IMR-90 (cell line): ENCODE data around the gene NCOA5. TPM values are rescaled to one million over a fixed set of nuclear protein-coding genes. Genes with fewer than 3 reads are reported as not detected.

Experiments
- ATAC-seq: fragments of 200-7000 bp; cut with Tn5 transposase; 2 replicates; pipeline ENCODE4 v1.9.1; 2020; ENCODE audit warnings: low read depth, mild to moderate bottlenecking, moderate library complexity
- BruUV-seq: library from RNA; stranded (reverse); fragments of 400-500 nt; replicated peaks from 2 replicates; lab custom pipeline; 2021; lab: Mats Ljungman, UMichigan
- CTCF ChIA-PET: fragments of 300-600 bp; formaldehyde crosslinking; extraction: SDS; loops from one replicate; lab custom pipeline; 2021; ENCODE audit warnings: antibody characterized with exemption; lab: Yijun Ruan, JAX
- POLR2A ChIA-PET: fragments of 300-600 bp; sonication (Branson Sonifier 250); formaldehyde crosslinking; loops from one replicate; lab custom pipeline; 2022; ENCODE audit warnings: antibody characterized with exemption; ENCODE audit not compliant: unreplicated experiment; lab: Charles Lee
- DNase-seq: peaks from one replicate; pipeline ENCODE4 v3.0.0; 2013
- H2AFZ ChIP-seq: replicated peaks from 2 replicates; pipeline ENCODE3; 2013; ENCODE audit warnings: low read length, mild to moderate bottlenecking; ENCODE audit not compliant: poor library complexity
- H2AK5ac ChIP-seq: 2 replicates; pipeline ENCODE4 v1.6.1; 2013; ENCODE audit warnings: low read depth, low read length, inconsistent platforms
- H2AK9ac ChIP-seq: replicated peaks from 2 replicates; pipeline ENCODE3; 2013; ENCODE audit warnings: mild to moderate bottlenecking, low read depth, low read length, moderate library complexity; ENCODE audit not compliant: poor library complexity
- H2BK120ac ChIP-seq: 2 replicates; pipeline ENCODE4 v1.6.1; 2013; ENCODE audit warnings: low read depth, low read length, inconsistent platforms
- H2BK15ac ChIP-seq: 3 replicates; pipeline ENCODE4 v1.6.1; 2013; ENCODE audit warnings: low read depth, low read length, inconsistent platforms
- H2BK20ac ChIP-seq: 2 replicates; pipeline ENCODE4 v1.6.1; 2013; ENCODE audit warnings: low read depth, mild to moderate bottlenecking, inconsistent platforms, low read length, moderate library complexity
- H2BK5ac ChIP-seq: 2 replicates; pipeline ENCODE4 v1.6.1; 2013; ENCODE audit warnings: mild to moderate bottlenecking, low read depth, low read length, inconsistent platforms; ENCODE audit not compliant: poor library complexity, severe bottlenecking
- H3K14ac ChIP-seq: replicated peaks from 2 replicates; pipeline ENCODE4 v1.6.1; 2013; ENCODE audit warnings: low read depth, low read length, inconsistent platforms
- H3K18ac ChIP-seq: 2 replicates; pipeline ENCODE4 v1.6.1; 2013; ENCODE audit warnings: low read depth, low read length, control low read depth
- H3K23ac ChIP-seq: 2 replicates; pipeline ENCODE4 v1.6.1; 2013; ENCODE audit warnings: low read depth, low read length, inconsistent platforms
- H3K27ac ChIP-seq: 2 replicates; pipeline ENCODE4 v1.5.1; 2013; ENCODE audit warnings: mild to moderate bottlenecking, control low read depth, low read length; ENCODE audit not compliant: insufficient read depth
- H3K27me3 ChIP-seq: 2 replicates; pipeline ENCODE4 v1.6.1; 2013; ENCODE audit warnings: low read length; ENCODE audit not compliant: control insufficient read depth, insufficient read depth
- H3K36me3 ChIP-seq: 2 replicates; pipeline ENCODE4 v1.6.1; 2013; ENCODE audit warnings: low read length, mixed read lengths; ENCODE audit not compliant: control insufficient read depth, insufficient read depth
- H3K4ac ChIP-seq: 2 replicates; pipeline ENCODE4 v1.6.1; 2013; ENCODE audit warnings: low read depth, low read length, inconsistent platforms
- H3K4me1 ChIP-seq: 2 replicates; pipeline ENCODE4 v1.6.1; 2013; ENCODE audit warnings: low read length, mixed read lengths; ENCODE audit not compliant: control insufficient read depth, insufficient read depth
- H3K4me2 ChIP-seq: 2 replicates; pipeline ENCODE4 v1.6.1; 2013; ENCODE audit warnings: low read depth, mild to moderate bottlenecking, control low read depth, low read length, moderate library complexity
- H3K4me3 ChIP-seq: 2 replicates; pipeline ENCODE4 v1.5.1; 2013; ENCODE audit warnings: low read depth, mild to moderate bottlenecking, control low read depth, low read length, moderate library complexity; ENCODE audit not compliant: insufficient read depth
- H3K56ac ChIP-seq: 2 replicates; pipeline ENCODE4 v1.6.1; 2013; ENCODE audit warnings: low read length, inconsistent platforms; ENCODE audit not compliant: insufficient read depth; ENCODE audit errors: extremely low read depth
- H3K79me1 ChIP-seq, 2 experiments: 2 replicates each; pipeline ENCODE4 v1.6.1; 2013; ENCODE audit warnings: low read length in 2 of 2, inconsistent platforms in 1 of 2, low read depth in 1 of 2
- H3K9ac ChIP-seq: 2 replicates; pipeline ENCODE4 v1.6.1; 2013; ENCODE audit warnings: low read depth, low read length, control low read depth
- H3K9me1 ChIP-seq: 2 replicates; pipeline ENCODE4 v1.6.1; 2013; ENCODE audit warnings: low read length, inconsistent platforms; ENCODE audit not compliant: insufficient read depth
- H3K9me3 ChIP-seq: 2 replicates; pipeline ENCODE4 v1.6.1; 2013; ENCODE audit warnings: low read length; ENCODE audit not compliant: control insufficient read depth, insufficient read depth
- H4K20me1 ChIP-seq: 2 replicates; pipeline ENCODE4 v1.6.1; 2013; ENCODE audit warnings: low read length, inconsistent platforms; ENCODE audit not compliant: insufficient read depth
- H4K5ac ChIP-seq: 2 replicates; pipeline ENCODE4 v1.6.1; 2013; ENCODE audit warnings: mild to moderate bottlenecking, low read depth, low read length, control low read depth
- H4K8ac ChIP-seq, 2 experiments: 2 replicates each; pipeline ENCODE4 v1.6.1; 2013; ENCODE audit warnings: low read depth in 2 of 2, low read length in 2 of 2, control low read depth in 1 of 2, inconsistent platforms in 1 of 2
- H4K91ac ChIP-seq: 2 replicates; pipeline ENCODE4 v1.6.1; 2013; ENCODE audit warnings: low read depth, low read length, inconsistent platforms; ENCODE audit not compliant: insufficient read depth
- BHLHE40 ChIP-seq: fragments of 150-350 bp; IDR thresholded peaks from 2 replicates; pipeline ENCODE4 v1.6.1; 2016; ENCODE audit warnings: mild to moderate bottlenecking, low read depth, low read length
- CEBPB ChIP-seq: IDR thresholded peaks from 2 replicates; pipeline ENCODE4 v1.6.1; 2012; ENCODE audit warnings: low read depth, low read length, improper control_type of control experiment
- MAFK ChIP-seq: IDR thresholded peaks from 2 replicates; pipeline ENCODE4 v1.6.1; 2012; ENCODE audit warnings: low read depth, low read length, improper control_type of control experiment
- MAZ ChIP-seq: IDR thresholded peaks from 2 replicates; pipeline ENCODE4 v1.6.1; 2012; ENCODE audit warnings: low read depth, mild to moderate bottlenecking, low read length, improper control_type of control experiment, moderate library complexity, borderline replicate concordance
- MXI1 ChIP-seq: IDR thresholded peaks from 2 replicates; pipeline ENCODE4 v1.6.1; 2012; ENCODE audit warnings: low read depth, mild to moderate bottlenecking, low read length, moderate library complexity, borderline replicate concordance
- POLR2A ChIP-seq: IDR thresholded peaks from 2 replicates; pipeline ENCODE4 v1.6.1; 2012; ENCODE audit warnings: mild to moderate bottlenecking, low read depth, low read length
- RAD21 ChIP-seq: IDR thresholded peaks from 2 replicates; pipeline ENCODE4 v1.6.1; 2012; ENCODE audit warnings: low read length, improper control_type of control experiment
- RCOR1 ChIP-seq: IDR thresholded peaks from 2 replicates; pipeline ENCODE4 v1.6.1; 2012; ENCODE audit warnings: mild to moderate bottlenecking, low read length, improper control_type of control experiment; ENCODE audit not compliant: insufficient replicate concordance
- SMC3 ChIP-seq: fragments of 150-350 bp; IDR thresholded peaks from 2 replicates; pipeline ENCODE4 v1.6.1; 2016; ENCODE audit warnings: low read depth, mild to moderate bottlenecking, antibody characterized with exemption, low read length, moderate library complexity
- dilution Hi-C: fragments of 300-500 bp; cut with HindIII; formaldehyde crosslinking; loops from one replicate; pipeline ENCODE4 v1.14.3; 2018; ENCODE audit warnings: low sequenced_read_pairs; ENCODE audit not compliant: unreplicated experiment
- in situ Hi-C: fragments of 300-500 bp; cut with MboI; formaldehyde crosslinking; loops from 3 replicates; pipeline ENCODE4 v1.14.3; 2019; ENCODE audit warnings: low sequenced_read_pairs, inconsistent platforms, mixed read lengths
- intact Hi-C: fragments of 100-400 bp; cut with micrococcal nuclease; formaldehyde crosslinking; loops from 2 replicates; pipeline ENCODE4 v1.10.0; 2022
- polyA plus RNA-seq, 3 experiments: library from polyadenylated mRNA; depleted of rRNA; stranded (reverse); fragments of >200 nt; gene quantifications; 2 replicates each; pipeline ENCODE4 v1.2.3, GENCODE V29; 2012; ENCODE audit warnings: low replicate concordance in 1 of 3
- total RNA-seq: library from RNA; depleted of rRNA; stranded (reverse); fragments of >200 nt; gene quantifications from 2 replicates; pipeline ENCODE4 v1.2.3, GENCODE V29; 2012
- TF ChIP-seq, protein P1 (sequence below): fragments of 150-350 bp; IDR thresholded peaks from 2 replicates; pipeline ENCODE4 v1.6.1; 2016; ENCODE audit warnings: low read depth, mild to moderate bottlenecking, low read length, moderate library complexity, borderline replicate concordance
- TF ChIP-seq, protein P2 (sequence below): conservative IDR thresholded peaks from 2 replicates; pipeline ENCODE4 v1.5.1; 2012; ENCODE audit warnings: mild to moderate bottlenecking, low read depth, low read length, improper control_type of control experiment

The NCOA5 gene
- total and polyA plus RNA-seq, 2 of the 4 experiments (the other 2 are of a cell fraction): 17.4 to 20.6 TPM

DNA sequence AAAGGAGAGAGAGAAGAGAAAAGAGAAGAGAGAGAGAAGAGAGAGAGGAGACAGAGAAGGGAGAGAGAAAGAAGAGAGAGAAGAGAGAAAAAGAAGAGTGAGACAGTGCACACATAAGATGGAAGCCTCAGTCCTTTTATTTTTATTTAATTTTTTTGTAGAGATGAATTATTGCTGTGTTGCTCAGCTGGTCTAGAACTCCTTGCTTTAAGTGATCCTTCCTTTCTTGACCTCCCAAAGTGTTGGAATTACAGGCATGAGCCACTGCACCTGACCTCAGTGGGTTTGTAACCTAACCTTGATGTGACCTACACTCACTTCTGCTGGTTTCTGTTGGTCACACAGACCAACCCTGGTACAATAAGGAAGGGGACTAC, 22.1 kb upstream of the NCOA5 start:
- intact Hi-C loops: no loop called here
- ATAC-seq: no peak

More for the DNA sequence above, 22.1 kb upstream of the NCOA5 start:
- Histone ChIP-seq H4K5ac (no peak overlapping the region), H3K4me3 (no peak overlapping the region), H3K79me1 (no peaks in the 10 kb centered on the region), H2BK5ac (no peak overlapping the region), H2AK9ac (no peak overlapping the region), H3K9ac (no peak overlapping the region), H2BK15ac (no peak overlapping the region), H3K14ac (no peak overlapping the region), H3K56ac (no peak overlapping the region), H3K27ac (no peak overlapping the region), H2AK5ac (no peak overlapping the region), H3K9me1 (no peaks in the 10 kb centered on the region), H2AFZ (no peak overlapping the region), H3K27me3 (peaks cover 21% of the 10 kb centered on the region), H4K8ac (no peak overlapping the region), H2BK120ac (no peak overlapping the region), H3K23ac (no peak overlapping the region), H4K20me1 (no peaks in the 10 kb centered on the region), H3K18ac (no peak overlapping the region), H3K4ac (no peak overlapping the region), H3K9me3 (no peaks in the 10 kb centered on the region), H2BK20ac (no peak overlapping the region), H3K4me2 (no peak overlapping the region), H3K4me1 (no peaks in the 10 kb centered on the region), H4K91ac (no peak overlapping the region), H3K36me3 (no peaks in the 10 kb centered on the region)
- CTCF ChIA-PET: no interaction called here
- TF ChIP-seq SMC3 (no peak), MAZ (no peak), MXI1 (no peak), RAD21 (no peak), BHLHE40 (no peak), CEBPB (no peak), RCOR1 (no peak), MAFK (no peak), POLR2A (no peak)
- TF ChIP-seq, protein P1, sequence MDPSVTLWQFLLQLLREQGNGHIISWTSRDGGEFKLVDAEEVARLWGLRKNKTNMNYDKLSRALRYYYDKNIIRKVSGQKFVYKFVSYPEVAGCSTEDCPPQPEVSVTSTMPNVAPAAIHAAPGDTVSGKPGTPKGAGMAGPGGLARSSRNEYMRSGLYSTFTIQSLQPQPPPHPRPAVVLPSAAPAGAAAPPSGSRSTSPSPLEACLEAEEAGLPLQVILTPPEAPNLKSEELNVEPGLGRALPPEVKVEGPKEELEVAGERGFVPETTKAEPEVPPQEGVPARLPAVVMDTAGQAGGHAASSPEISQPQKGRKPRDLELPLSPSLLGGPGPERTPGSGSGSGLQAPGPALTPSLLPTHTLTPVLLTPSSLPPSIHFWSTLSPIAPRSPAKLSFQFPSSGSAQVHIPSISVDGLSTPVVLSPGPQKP: no peak
- TF ChIP-seq, protein P2, sequence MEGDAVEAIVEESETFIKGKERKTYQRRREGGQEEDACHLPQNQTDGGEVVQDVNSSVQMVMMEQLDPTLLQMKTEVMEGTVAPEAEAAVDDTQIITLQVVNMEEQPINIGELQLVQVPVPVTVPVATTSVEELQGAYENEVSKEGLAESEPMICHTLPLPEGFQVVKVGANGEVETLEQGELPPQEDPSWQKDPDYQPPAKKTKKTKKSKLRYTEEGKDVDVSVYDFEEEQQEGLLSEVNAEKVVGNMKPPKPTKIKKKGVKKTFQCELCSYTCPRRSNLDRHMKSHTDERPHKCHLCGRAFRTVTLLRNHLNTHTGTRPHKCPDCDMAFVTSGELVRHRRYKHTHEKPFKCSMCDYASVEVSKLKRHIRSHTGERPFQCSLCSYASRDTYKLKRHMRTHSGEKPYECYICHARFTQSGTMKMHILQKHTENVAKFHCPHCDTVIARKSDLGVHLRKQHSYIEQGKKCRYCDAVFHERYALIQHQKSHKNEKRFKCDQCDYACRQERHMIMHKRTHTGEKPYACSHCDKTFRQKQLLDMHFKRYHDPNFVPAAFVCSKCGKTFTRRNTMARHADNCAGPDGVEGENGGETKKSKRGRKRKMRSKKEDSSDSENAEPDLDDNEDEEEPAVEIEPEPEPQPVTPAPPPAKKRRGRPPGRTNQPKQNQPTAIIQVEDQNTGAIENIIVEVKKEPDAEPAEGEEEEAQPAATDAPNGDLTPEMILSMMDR: no peak
- in situ Hi-C loops: no loop called here
- no TSS peak for BruUV-seq
- DNase-seq: no peak
- POLR2A ChIA-PET: no interaction called here
- dilution Hi-C loops: no loop called here
